ENCODE data around the gene ZNF808. TPM values are rescaled to one million over a fixed set of nuclear protein-coding genes. Genes with fewer than 3 reads are reported as not detected.
A peak's percentile ranks its signal among the peaks of the same experiment; 100 is the strongest.
"Not testable (repeated sequence)": the region's sequence is repeated elsewhere in the genome, so short reads cannot be mapped to it uniquely, and the experiment has no call there.

ZNF808 gene
- total RNA-seq, 1 donor from 2014 or later, result 33.7 TPM

GRCh38 chr19:52567921-52568320 is 40.5 kb downstream of the ZNF808 start:
- H3K36me3 Mint-ChIP-seq (ENCODE audit: low read depth), result peaks cover 44% of the 10 kb centered on the region
- POLR2A ChIA-PET, result no interaction called here
- ATAC-seq (ENCODE audit: low read depth) (no peak), DNase-seq (no peak)
- H3K4me1 Mint-ChIP-seq, result peaks cover 29% of the 10 kb centered on the region
- no peak for TF ChIP-seq CTCF (IDR thresholded peaks at IDR 0.05)
- no peak overlapping the region for H3K27ac Mint-ChIP-seq
- CTCF ChIA-PET, result no interaction called here
- H3K27me3 Mint-ChIP-seq, result no peaks in the 10 kb centered on the region
- no peak overlapping the region for H3K4me3 Mint-ChIP-seq
- peaks cover 13% of the 10 kb centered on the region for H3K9me3 Mint-ChIP-seq
- intact Hi-C loops (cut with micrococcal nuclease), result no loop called here

GRCh38 chr19:52569638-52569999 is 42.2 kb downstream of the ZNF808 start:
- Mint-ChIP-seq H3K36me3 (ENCODE audit: low read depth) (peaks cover 44% of the 10 kb centered on the region), H3K9me3 (peaks cover 12% of the 10 kb centered on the region), H3K4me1 (peaks cover 33% of the 10 kb centered on the region), H3K4me3 (peak overlapping the region; percentile 98), H3K27ac (peak overlapping the region; percentile 97)
- POLR2A ChIA-PET; CTCF ChIA-PET; DNase-seq; H3K27me3 Mint-ChIP-seq; intact Hi-C loops (cut with micrococcal nuclease): not testable (repeated sequence)
- peak; percentile 5 for ATAC-seq (ENCODE audit: low read depth)

GRCh38 chr19:52570000-52570861 is 42.8 kb downstream of the ZNF808 start, which contains the start of gene ZNF701:
TSS of gene ZNF701 (plus strand) at chr19:52570287. CDS start at chr19:52574148, 3,861 bp downstream.
- DNase-seq (peak; percentile 98), ATAC-seq (ENCODE audit: low read depth) (peak; percentile 99)
- H3K9me3 Mint-ChIP-seq, result peaks cover 12% of the 10 kb centered on the region
- H3K4me3 Mint-ChIP-seq, result peak within 1 kb of the TSS; percentile 98
- TF ChIP-seq CTCF (IDR thresholded peaks at IDR 0.05), result no peak
- intact Hi-C loops (cut with micrococcal nuclease), result loop anchor here (1.0 kb wide), 6 partner anchors 31 to 234 kb away; partner anchors contain the start of genes ZNF528, ZNF610, ZNF808 and ZNF83
- no peaks in the 10 kb centered on the region for H3K27me3 Mint-ChIP-seq
- ChIA-PET CTCF (no interaction called here), POLR2A (interaction anchor here (1.2 kb wide), 1 partner anchor 37 kb away, joined by 3 read pairs; no protein-coding TSS in a partner anchor)
- H3K4me1 Mint-ChIP-seq, result peaks cover 33% of the 10 kb centered on the region
- peak within 1 kb of the TSS; percentile 97 for H3K27ac Mint-ChIP-seq
- peaks cover 48% of the 10 kb centered on the region for H3K36me3 Mint-ChIP-seq (ENCODE audit: low read depth)

- Mint-ChIP-seq H3K27me3 (no peaks in the 10 kb centered on the region), H3K36me3 (ENCODE audit: low read depth) (peaks cover 68% of the 10 kb centered on the region), H3K4me1 (no peaks in the 10 kb centered on the region), H3K4me3 (no peak overlapping the region), H3K9me3 (peaks cover 19% of the 10 kb centered on the region), H3K27ac (no peak overlapping the region)
- ATAC-seq (ENCODE audit: low read depth), result no peak
- intact Hi-C loops (cut with micrococcal nuclease), result no loop called here
- POLR2A ChIA-PET, result no interaction called here
- no peak for DNase-seq
- CTCF ChIA-PET, result no interaction called here
- no peak for TF ChIP-seq CTCF (IDR thresholded peaks at IDR 0.05)
These were observed 57.4 kb downstream of the ZNF808 start for GRCh38 chr19:52584736-52585440.

- Mint-ChIP-seq H3K4me3 (no peak overlapping the region), H3K9me3 (peaks cover 19% of the 10 kb centered on the region), H3K27ac (no peak overlapping the region), H3K4me1 (no peaks in the 10 kb centered on the region), H3K36me3 (ENCODE audit: low read depth) (peaks cover 70% of the 10 kb centered on the region), H3K27me3 (no peaks in the 10 kb centered on the region)
- CTCF ChIA-PET, result no interaction called here
- ATAC-seq (ENCODE audit: low read depth) (no peak), DNase-seq (no peak)
- POLR2A ChIA-PET, result no interaction called here
- TF ChIP-seq CTCF (IDR thresholded peaks at IDR 0.05), result no peak
- intact Hi-C loops (cut with micrococcal nuclease), result no loop called here
These were observed 58.1 kb downstream of the ZNF808 start for GRCh38 chr19:52585604-52586003.
